DND-41 (cell line): Measurements from ENCODE around the gene CIZ1.

Source experiments
- EZH2 ChIP-seq: IDR thresholded peaks from 3 replicates; pipeline ENCODE4 v1.6.1; 2012; ENCODE audit warnings: borderline replicate concordance, low read depth, mild to moderate bottlenecking, moderate library complexity, low read length, inconsistent platforms; ENCODE audit not compliant: severe bottlenecking
- TF ChIP-seq, protein P1 (sequence below): IDR thresholded peaks from 2 replicates; pipeline ENCODE4 v1.5.1; 2012; ENCODE audit warnings: borderline replicate concordance, low read length, moderate library complexity, mild to moderate bottlenecking; ENCODE audit not compliant: poor library complexity, severe bottlenecking; ENCODE audit errors: extremely low read depth

DNA sequence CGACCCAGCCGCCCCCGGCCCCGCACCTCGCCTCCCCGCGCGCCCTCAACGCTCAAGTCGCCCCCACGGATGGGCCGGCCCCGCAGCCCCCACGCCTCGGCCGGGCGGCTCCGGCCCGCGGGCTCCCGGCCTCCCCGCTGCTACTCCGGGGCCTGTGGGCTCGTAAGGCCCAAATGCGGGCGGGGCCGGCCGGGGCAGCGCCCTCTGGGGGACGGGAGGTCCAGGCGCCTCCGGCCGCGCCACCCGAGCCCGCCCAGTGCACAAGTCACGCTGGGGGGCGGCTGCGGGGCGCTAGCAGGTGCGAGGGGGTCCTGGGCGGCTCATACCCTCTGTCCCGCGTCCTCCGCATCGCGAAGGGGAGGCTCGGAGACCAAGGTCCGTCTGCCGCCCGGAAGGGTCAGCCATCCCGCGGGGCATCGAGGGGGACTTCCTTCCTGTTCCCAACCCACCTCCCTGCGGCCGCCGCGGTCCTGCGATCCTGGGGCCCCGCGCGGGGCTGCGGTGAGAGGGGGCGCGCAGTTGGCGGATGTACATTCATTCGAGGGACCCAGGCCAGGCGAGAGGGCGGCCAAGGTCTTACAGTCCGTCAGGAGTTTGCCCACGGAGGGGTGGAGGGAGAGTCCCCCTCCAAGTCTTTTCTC, at the start of gene CIZ1:
- TF ChIP-seq, protein P1, sequence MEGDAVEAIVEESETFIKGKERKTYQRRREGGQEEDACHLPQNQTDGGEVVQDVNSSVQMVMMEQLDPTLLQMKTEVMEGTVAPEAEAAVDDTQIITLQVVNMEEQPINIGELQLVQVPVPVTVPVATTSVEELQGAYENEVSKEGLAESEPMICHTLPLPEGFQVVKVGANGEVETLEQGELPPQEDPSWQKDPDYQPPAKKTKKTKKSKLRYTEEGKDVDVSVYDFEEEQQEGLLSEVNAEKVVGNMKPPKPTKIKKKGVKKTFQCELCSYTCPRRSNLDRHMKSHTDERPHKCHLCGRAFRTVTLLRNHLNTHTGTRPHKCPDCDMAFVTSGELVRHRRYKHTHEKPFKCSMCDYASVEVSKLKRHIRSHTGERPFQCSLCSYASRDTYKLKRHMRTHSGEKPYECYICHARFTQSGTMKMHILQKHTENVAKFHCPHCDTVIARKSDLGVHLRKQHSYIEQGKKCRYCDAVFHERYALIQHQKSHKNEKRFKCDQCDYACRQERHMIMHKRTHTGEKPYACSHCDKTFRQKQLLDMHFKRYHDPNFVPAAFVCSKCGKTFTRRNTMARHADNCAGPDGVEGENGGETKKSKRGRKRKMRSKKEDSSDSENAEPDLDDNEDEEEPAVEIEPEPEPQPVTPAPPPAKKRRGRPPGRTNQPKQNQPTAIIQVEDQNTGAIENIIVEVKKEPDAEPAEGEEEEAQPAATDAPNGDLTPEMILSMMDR: peak; percentile 75
- TF ChIP-seq EZH2: no peak
